ENCODE results near the gene ZNF524. TPM values are rescaled to one million over a fixed set of nuclear protein-coding genes. Genes with fewer than 3 reads are reported as not detected.

The ZNF524 gene
- total and polyA plus RNA-seq, 2 donors (not counting 1 experiment from before 2014, with no cell fraction given), result 2.6 to 16.8 TPM

DNA sequence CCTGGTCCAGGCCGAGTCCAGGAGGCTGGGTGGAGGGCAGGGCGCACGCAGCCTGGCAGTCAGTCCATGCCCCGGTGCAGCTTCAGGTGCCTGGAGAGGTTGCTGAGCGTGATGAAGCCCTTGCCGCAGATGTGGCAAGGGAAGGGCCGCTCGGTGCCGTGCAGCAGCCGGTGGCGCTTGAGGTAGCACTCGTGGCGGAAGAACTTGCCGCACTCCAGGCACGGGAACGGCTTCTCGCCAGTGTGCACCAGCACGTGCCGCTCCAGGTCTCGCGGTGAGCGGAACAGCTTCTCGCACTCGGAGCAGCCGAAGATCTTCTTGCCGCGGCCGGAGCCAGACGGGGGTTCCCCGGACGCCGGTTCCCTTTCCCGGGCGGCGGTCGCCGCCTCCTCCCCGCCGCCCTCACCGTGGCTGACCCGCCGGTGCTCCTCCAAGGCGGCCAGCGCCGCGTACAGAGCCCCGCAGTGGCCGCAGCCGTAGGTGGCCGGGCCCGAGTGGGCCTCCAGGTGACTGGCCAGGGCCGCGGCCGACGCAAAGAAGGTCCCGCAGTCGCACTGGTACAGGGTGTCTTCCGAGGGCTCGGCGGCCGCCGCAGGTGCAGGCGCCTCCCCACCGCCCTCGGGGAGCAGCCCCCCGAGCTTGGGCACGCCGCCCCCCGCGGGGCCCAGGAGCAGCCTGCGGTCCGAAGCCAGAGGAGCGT lies 7.5 kb upstream of the ZNF524 start:
- no peak for DNase-seq (ENCODE audit: low read depth in 2 of 2)
- no peaks in the 10 kb centered on the region for H3K27me3 ChIP-seq (ENCODE audit: control insufficient read depth, insufficient read depth, low read length)
- no peak overlapping the region for H3K27ac ChIP-seq (ENCODE audit: insufficient read depth, low read length)
- no peak overlapping the region for H3K4me3 ChIP-seq (replicated peaks in 1 of 4; ENCODE audit: control extremely low read depth in 1 of 4, insufficient read depth in 1 of 4, low read depth in 3 of 4, low read length in 4 of 4)
- no peaks in the 10 kb centered on the region for H3K79me2 ChIP-seq (ENCODE audit: control insufficient read depth, insufficient read depth, low read length)
- no peak for TF ChIP-seq EZH2 (IDR thresholded peaks at IDR 0.05; ENCODE audit: low read length, missing control alignments)
- TF ChIP-seq, protein P1, sequence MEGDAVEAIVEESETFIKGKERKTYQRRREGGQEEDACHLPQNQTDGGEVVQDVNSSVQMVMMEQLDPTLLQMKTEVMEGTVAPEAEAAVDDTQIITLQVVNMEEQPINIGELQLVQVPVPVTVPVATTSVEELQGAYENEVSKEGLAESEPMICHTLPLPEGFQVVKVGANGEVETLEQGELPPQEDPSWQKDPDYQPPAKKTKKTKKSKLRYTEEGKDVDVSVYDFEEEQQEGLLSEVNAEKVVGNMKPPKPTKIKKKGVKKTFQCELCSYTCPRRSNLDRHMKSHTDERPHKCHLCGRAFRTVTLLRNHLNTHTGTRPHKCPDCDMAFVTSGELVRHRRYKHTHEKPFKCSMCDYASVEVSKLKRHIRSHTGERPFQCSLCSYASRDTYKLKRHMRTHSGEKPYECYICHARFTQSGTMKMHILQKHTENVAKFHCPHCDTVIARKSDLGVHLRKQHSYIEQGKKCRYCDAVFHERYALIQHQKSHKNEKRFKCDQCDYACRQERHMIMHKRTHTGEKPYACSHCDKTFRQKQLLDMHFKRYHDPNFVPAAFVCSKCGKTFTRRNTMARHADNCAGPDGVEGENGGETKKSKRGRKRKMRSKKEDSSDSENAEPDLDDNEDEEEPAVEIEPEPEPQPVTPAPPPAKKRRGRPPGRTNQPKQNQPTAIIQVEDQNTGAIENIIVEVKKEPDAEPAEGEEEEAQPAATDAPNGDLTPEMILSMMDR (conservative IDR thresholded peaks at IDR 0.05 in 1 of 2, IDR thresholded peaks at IDR 0.05 in 1 of 2; ENCODE audit: low read depth in 1 of 2, low read length in 2 of 2), result no peak
- no peaks in the 10 kb centered on the region for H3K9me3 ChIP-seq (ENCODE audit: control insufficient read depth, insufficient read depth, low read depth, low read length)
- no peak overlapping the region for H2AFZ ChIP-seq (ENCODE audit: low read length)
- H3K4me1 ChIP-seq (ENCODE audit: control insufficient read depth, extremely low read depth, insufficient read depth, low read length), result no peaks in the 10 kb centered on the region
- H3K36me3 ChIP-seq (ENCODE audit: control insufficient read depth, insufficient read depth, low read length), result peaks cover 15% of the 10 kb centered on the region
- no peaks in the 10 kb centered on the region for H4K20me1 ChIP-seq (ENCODE audit: control insufficient read depth, extremely low read depth, insufficient read depth, low read length)
- no peak overlapping the region for H3K4me2 ChIP-seq (ENCODE audit: extremely low read depth, insufficient read depth, low read length)
- no peak overlapping the region for H3K9ac ChIP-seq (ENCODE audit: insufficient read depth, low read length)

DNA sequence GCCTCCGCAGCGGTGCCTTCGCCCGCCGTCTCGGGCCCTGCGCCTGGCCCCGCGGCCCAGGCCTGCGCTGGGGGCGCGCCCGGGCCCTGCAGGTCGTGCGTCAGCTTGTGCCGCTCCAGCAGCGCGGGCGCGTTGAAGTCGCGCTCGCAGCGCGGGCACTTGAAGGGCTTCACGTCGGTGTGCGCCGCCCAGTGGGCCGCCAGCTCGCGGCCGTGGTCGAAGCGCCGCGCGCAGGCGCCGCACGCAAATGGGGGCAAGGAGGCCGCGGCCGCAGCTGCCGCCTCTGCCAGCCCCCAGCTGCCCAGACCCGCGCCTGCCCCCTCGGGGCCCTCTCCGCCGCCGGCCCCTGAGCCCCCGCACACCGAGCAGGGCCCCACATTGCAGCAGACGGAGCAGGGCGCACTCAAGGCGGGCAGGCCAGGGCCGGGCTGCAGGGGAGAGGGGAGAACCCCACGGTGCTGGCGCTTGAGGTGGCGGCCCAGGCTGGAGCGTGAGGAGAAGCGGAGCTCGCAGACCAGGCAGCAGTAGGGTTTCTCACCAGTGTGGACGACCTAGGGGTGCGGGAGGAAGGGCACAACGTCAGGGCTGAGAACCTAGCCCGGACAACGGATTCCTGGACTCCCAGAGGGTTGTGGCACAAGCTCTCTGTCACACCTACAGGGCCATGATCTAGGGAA lies 6.9 kb upstream of the ZNF524 start:
- TF ChIP-seq EZH2 (IDR thresholded peaks at IDR 0.05; ENCODE audit: low read length, missing control alignments), result no peak
- TF ChIP-seq, protein P1 (conservative IDR thresholded peaks at IDR 0.05 in 1 of 2, IDR thresholded peaks at IDR 0.05 in 1 of 2; ENCODE audit: low read depth in 1 of 2, low read length in 2 of 2), result no peak
- H3K36me3 ChIP-seq (ENCODE audit: control insufficient read depth, insufficient read depth, low read length), result peaks cover 16% of the 10 kb centered on the region
- no peak overlapping the region for H3K4me3 ChIP-seq (replicated peaks in 1 of 4; ENCODE audit: control extremely low read depth in 1 of 4, insufficient read depth in 1 of 4, low read depth in 3 of 4, low read length in 4 of 4)
- H3K79me2 ChIP-seq (ENCODE audit: control insufficient read depth, insufficient read depth, low read length), result no peaks in the 10 kb centered on the region
- no peak overlapping the region for H3K9ac ChIP-seq (ENCODE audit: insufficient read depth, low read length)
- no peak overlapping the region for H2AFZ ChIP-seq (ENCODE audit: low read length)
- DNase-seq (ENCODE audit: low read depth in 2 of 2), result no peak
- H3K27ac ChIP-seq (ENCODE audit: insufficient read depth, low read length), result no peak overlapping the region
- no peaks in the 10 kb centered on the region for H3K27me3 ChIP-seq (ENCODE audit: control insufficient read depth, insufficient read depth, low read length)
- H3K4me2 ChIP-seq (ENCODE audit: extremely low read depth, insufficient read depth, low read length), result no peak overlapping the region
- H3K9me3 ChIP-seq (ENCODE audit: control insufficient read depth, insufficient read depth, low read depth, low read length), result no peaks in the 10 kb centered on the region
- H4K20me1 ChIP-seq (ENCODE audit: control insufficient read depth, extremely low read depth, insufficient read depth, low read length), result no peaks in the 10 kb centered on the region
- no peaks in the 10 kb centered on the region for H3K4me1 ChIP-seq (ENCODE audit: control insufficient read depth, extremely low read depth, insufficient read depth, low read length)

DNA sequence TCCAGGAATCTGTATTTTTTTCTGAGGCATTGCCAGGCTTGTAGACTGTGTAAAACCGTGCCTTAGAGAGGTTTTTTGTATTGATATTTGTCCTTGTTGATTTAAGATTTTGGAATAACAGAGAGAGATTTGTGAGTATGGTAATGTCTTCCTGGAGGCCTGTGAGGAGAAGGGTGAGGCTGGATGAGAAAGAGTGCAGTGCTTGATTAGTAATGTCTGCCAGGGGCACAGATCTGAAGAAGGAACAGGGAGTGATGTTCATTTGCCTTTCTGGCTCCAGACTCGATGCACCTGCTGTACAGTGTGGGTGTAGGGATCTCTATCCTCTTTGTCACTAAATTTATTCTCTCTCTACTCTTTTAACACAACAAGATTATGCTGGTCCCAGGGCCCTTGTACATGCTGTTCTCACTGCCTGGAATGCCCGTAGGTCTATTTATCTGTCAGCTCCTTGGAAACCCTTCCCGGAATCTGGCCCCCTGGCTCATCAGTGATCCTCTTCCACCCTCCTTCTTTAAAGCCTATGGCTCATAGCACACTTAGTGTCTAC lies 5.0 kb upstream of the ZNF524 start:
- no peak overlapping the region for H2AFZ ChIP-seq (ENCODE audit: low read length)
- peaks cover 16% of the 10 kb centered on the region for H3K36me3 ChIP-seq (ENCODE audit: control insufficient read depth, insufficient read depth, low read length)
- H3K4me3 ChIP-seq (replicated peaks in 1 of 4; ENCODE audit: control extremely low read depth in 1 of 4, insufficient read depth in 1 of 4, low read depth in 3 of 4, low read length in 4 of 4), result no peak overlapping the region
- H3K27me3 ChIP-seq (ENCODE audit: control insufficient read depth, insufficient read depth, low read length), result no peaks in the 10 kb centered on the region
- DNase-seq (ENCODE audit: low read depth in 2 of 2), result no peak
- no peak overlapping the region for H3K9ac ChIP-seq (ENCODE audit: insufficient read depth, low read length)
- no peaks in the 10 kb centered on the region for H4K20me1 ChIP-seq (ENCODE audit: control insufficient read depth, extremely low read depth, insufficient read depth, low read length)
- no peaks in the 10 kb centered on the region for H3K79me2 ChIP-seq (ENCODE audit: control insufficient read depth, insufficient read depth, low read length)
- H3K9me3 ChIP-seq (ENCODE audit: control insufficient read depth, insufficient read depth, low read depth, low read length), result no peaks in the 10 kb centered on the region
- no peak overlapping the region for H3K4me2 ChIP-seq (ENCODE audit: extremely low read depth, insufficient read depth, low read length)
- TF ChIP-seq EZH2 (IDR thresholded peaks at IDR 0.05; ENCODE audit: low read length, missing control alignments), result no peak
- TF ChIP-seq, protein P1 (conservative IDR thresholded peaks at IDR 0.05 in 1 of 2, IDR thresholded peaks at IDR 0.05 in 1 of 2; ENCODE audit: low read depth in 1 of 2, low read length in 2 of 2), result no peak
- H3K27ac ChIP-seq (ENCODE audit: insufficient read depth, low read length), result no peak overlapping the region
- H3K4me1 ChIP-seq (ENCODE audit: control insufficient read depth, extremely low read depth, insufficient read depth, low read length), result no peaks in the 10 kb centered on the region

Measured in fibroblast of lung (primary cell).